ENCODE measurements around the gene TYW5.
A peak's percentile ranks its signal among the peaks of the same experiment; 100 is the strongest.
"Not testable (repeated sequence)": the region's sequence is repeated elsewhere in the genome, so short reads cannot be mapped to it uniquely, and the experiment has no call there.

TYW5 gene

DNA sequence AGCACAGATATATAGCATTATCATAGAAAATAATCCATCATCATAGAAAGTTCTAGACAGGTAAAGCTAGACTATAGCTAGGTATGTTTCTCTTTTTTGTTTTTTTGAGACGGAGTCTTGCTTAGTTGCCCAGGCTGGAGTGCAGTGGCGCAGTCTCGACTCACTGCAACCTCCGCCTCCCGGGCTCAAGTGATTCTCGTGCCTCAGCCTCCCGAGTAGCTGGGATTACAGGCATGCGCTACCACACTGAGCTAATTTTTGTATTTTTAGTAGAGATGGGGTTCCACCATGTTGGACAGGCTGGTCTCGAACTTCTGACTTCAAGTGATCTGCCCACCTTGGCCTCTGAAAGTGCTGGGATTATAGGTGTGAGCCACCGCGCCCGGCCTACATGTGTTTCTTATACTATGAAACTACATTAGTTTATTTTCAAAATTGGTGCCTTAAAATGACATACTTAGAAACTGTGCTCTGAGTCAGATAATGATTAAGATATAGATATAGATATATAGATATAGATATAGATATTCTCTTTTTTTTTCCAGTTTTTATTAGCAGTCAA is 42.7 kb downstream of the TYW5 start:
- DNase-seq: not testable (repeated sequence)

DNA sequence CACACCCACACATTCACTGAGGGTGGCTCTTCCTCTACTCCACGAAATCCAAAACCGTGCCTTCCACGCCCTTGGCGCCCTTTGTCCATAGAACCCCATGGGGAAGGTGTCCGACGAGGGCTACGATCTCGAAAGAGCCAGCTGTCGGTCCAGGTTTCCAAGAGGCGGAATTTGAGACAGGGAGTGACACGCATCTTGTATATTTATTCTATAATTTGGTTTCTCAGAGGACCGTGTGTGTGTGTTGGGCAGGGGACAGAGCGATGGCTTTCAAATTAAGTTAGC is 43.5 kb downstream of the TYW5 start:
- peak; percentile 55 for DNase-seq

DNA sequence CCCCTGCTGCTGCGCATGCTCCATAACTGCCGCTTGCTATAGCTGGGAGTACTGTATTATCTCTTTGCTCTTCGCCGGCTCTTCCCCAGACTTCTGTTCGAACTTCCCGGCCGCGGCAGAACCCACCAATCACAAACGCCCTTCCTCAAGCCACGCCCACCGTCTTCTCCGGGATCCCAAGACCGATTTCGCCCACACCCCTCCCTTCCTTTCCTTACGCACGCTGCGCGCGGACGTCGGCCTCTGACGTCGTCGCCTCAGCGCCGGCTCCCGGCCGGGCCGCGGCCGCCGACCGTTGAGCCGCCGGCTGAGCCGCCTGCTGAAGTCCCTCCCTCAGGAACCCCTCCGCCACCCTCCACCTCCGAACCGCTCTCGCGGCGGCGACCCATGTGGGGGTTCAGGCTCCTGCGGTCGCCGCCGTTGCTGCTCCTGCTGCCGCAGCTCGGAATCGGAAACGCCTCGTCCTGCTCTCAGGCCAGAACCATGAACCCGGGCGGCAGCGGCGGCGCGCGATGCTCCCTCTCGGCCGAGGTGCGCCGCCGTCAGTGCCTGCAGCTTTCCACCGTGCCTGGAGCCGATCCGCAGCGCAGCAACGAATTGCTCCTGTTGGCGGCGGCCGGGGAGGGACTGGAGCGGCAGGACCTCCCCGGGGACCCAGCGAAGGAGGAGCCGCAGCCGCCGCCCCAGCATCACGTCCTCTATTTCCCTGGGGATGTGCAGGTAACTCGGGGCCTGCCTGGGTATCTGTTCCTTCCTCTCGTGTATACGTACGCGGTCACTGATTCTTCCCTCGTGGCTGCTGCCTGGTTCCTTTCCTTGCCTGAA is 44.0 kb downstream of the TYW5 start, which contains the start of gene C2orf69:
C2orf69 (plus strand) TSS at position 242 of the 825 bp plus-strand sequence; CDS start at position 388, 146 bp downstream.
- DNase-seq: peak; percentile 100

DNA sequence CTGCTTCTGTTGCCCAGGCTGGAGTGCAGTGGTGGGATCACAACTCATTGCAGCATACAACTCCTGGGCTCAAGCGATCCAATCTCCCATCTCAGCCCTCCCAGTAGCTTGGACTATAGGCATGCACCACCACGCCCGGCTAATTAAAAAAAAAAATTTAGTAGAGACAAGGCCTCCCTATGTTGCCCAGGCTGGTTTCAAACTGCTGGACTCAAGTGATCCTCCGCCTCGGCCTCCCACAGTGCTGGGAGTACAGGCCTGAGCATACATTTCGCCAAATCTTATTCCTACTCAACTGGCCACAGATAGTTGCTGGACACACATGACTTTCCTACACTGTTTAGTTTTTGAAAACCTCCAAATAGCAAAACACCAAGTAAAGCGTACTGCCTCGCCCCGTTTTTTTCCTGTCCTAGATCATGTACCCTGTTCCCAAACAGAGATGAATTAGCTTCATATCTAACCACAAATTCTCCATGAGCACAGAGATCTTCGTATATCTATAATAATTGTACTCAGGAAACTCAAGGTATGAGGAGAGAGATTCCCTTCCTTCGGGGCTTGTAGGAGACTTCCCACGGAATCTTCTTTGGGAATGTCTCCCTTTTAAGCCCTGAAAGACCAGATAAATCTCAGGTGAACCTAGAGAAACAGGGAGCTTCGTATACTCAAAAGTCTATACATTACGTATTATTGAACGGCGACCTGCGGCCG is 44.8 kb downstream of the TYW5 start:
- DNase-seq: no peak

DNA sequence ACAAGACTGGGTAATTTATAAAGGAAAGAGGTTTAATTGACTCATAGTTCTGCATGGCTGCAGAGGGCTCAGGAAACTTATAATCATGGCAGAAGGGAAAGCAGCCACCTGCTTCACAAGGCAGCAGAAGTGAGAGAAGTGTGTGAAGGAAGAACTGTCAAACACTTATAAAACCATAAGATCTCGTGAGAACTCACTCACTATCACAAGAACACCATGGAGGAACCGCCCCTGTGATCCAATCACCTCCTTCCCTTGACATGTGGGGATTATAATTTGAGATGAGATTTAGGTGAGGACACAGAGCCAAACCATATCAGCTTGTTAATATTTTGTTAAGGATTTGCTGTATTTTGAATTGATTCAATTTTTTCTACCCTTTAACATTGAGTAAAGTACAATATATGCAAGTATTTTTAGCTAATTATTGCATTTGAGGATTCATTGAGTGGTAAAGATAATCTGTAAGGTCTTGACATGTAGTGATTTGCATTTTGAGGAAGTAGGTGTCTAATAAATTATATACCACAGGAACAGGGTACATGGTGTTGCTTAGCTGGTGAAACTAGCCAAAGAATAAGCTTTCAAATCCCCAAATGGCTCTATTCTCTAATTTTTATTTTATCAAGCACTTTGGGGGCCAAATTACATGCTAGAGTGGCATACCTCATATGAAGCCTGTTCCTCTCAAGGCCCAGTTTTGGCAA is 48.1 kb downstream of the TYW5 start:
- no peak for DNase-seq

DNA sequence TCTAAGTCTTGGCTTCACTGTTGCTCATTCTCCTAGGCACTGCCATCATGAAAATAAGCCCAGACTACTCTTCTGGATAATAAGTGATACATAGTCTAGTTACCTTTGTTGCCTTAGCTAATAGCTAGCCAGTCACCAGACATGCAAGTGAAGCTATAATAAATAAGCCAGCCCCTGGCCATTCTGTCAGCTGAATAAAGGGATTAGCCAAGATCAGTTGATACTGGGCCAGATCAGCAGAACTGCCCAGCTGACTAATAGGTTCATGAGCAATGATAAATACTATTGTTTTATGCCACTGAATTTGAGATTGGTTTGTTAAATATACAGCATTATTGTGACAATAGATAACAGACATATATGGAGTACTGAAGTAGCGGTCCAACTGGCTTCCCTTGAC is 52.2 kb downstream of the TYW5 start:
- DNase-seq: no peak

DNA sequence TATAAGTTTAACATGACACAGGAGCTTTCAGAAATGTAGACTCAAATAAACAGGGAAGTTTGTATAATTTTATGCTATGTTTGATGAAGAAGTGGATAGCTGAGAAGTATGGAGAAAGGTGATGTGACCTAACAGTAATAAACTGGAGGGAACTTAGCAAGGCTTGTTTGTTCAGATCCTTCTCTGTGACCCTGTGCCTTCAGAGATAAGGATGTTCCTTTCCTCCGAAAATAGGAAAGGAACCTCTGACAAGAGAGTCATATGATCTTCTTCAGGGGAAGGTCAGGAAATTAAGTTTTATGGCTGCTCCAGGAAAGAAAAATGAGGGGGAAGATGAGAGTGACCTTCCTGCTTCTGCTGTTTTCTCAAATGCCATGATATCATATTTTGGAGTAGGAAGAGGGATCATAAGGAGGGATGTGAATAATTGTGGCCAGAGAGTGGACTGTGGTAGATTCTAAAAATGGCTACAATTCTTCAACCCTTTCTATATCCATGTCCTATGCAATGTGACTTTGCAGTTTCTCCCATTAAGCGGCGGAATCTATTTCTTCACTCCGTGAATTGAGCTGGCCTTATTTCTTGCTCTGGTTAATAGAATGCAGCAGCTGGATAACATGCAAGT is 52.7 kb downstream of the TYW5 start:
- DNase-seq: no peak

DNA sequence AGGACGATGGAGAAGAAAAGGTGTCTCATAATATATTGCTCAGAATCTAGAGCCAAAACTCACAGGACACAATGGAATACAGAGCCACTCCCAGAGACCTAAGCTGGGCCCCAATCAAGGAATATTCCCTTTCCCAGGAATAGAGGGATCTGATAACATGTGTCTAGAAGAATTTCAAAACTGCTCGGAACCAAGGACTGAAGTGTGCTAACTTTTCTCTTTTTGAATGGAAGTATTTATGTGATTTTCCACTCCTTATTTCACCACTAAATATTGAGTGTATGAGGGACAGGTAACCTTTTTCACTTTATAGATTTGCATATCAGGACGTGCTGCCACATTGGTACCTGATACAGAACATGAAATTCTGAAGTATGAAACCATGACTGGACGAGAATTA is 53.3 kb downstream of the TYW5 start:
- no peak for DNase-seq

DNA sequence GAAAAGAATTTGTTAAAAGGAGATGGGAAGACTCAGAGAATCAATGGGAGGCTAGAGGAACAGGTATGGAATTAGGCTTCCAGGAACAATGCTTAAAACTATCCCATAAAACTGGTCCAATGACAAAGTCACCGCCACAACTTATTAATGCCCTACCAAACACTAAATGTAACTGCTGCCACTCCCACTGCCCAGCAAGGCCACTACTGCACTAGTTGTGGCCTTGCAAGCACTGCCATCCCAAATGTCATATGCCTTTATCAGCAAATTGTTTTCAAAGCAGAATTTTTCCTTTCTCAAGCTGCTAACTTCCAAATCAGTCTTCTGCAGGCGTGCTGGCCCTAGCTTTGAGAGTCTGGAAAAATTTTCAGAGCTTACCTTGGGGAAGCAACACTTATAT is 58.7 kb downstream of the TYW5 start:
- DNase-seq: no peak

DNA sequence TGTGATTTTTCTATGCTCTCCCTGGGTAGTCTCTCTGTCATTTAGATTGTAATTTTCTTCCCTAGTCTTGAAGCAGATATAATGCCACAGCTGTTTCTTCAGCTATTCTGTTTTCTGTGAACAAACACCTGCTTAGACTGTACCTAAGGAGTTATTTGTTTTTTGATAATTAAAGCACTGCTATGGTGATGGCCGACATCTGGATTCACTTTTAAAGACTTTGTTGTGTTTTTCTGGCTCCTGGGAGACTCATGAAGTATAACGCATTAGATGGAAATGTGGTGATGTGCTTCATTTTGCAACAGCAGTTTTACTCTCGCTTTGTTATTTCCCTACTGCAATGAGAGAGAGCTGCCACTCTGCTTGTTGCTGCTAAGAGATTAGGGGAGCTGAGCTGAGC is 59.9 kb downstream of the TYW5 start:
- no peak for DNase-seq

DNA sequence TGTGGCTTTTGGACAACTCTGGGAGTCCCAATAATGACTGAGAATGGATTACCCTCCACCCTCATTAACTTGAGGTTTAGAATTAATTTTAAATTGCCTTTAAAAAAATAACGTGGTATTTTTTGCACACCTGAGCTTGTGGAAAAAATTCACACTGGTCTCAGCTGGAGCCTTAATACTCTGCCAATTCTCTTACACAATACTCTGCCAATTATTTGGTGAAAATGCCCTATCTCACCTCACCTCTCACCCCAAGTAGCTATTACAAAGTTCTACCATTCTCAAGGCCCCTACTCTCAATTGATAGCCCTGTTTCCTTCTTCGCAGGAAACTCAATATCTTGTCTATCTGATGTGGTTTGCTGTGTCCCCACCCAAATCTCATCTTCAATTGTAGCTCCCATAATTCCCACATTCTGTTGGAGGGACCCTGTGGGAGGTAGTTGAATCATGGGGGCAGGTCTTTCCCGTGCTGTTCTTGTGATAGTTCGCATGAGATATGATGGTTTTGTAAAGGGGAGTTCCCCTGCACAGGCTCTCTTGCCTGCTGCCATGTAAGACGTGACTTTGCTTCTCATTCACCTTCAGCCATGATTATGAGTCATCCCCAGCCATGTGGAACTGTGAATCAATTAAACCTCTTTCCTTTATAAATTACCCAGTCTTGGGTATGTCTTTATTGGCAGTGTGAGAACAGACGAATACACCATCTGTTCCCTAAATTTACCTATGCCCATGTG is 71.6 kb downstream of the TYW5 start:
- no peak for DNase-seq

DNA sequence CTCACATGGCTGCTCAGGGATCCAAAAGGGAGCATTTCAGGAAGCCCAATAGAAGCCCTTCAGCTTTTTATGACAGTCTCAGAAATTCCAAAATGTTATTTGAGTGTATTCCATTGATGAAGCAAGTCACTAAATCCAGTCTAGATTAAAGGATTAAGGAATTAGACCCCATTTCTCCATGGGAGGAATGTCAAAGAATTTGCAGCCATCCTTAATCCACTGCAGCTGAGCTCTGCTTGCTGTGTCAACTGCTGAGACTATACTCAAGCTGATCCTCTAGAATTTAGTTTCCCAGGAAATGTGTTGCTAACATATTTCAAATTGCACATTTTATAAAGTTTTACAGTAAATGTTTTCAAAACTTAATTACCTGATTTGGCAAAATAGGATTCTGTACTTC is 72.6 kb downstream of the TYW5 start:
- no peak for DNase-seq
